ENCODE data around the gene CALB2. TPM values are rescaled to one million over a fixed set of nuclear protein-coding genes. Genes with fewer than 3 reads are reported as not detected.

The CALB2 gene
- total RNA-seq, 1 donor from 2014 or later = not detected

GRCh38 chr16:71413341-71413740 lies 54.8 kb downstream of the CALB2 start:
- DNase-seq = no peak
- intact Hi-C loops (cut with micrococcal nuclease) = no loop called here
- Mint-ChIP-seq H3K27me3 (peaks cover 36% of the 10 kb centered on the region), H3K4me1 (peaks cover 9% of the 10 kb centered on the region), H3K36me3 (ENCODE audit: low read depth) (no peaks in the 10 kb centered on the region), H3K9me3 (no peaks in the 10 kb centered on the region), H3K27ac (no peak overlapping the region), H3K4me3 (no peak overlapping the region)
- TF ChIP-seq, protein P1, sequence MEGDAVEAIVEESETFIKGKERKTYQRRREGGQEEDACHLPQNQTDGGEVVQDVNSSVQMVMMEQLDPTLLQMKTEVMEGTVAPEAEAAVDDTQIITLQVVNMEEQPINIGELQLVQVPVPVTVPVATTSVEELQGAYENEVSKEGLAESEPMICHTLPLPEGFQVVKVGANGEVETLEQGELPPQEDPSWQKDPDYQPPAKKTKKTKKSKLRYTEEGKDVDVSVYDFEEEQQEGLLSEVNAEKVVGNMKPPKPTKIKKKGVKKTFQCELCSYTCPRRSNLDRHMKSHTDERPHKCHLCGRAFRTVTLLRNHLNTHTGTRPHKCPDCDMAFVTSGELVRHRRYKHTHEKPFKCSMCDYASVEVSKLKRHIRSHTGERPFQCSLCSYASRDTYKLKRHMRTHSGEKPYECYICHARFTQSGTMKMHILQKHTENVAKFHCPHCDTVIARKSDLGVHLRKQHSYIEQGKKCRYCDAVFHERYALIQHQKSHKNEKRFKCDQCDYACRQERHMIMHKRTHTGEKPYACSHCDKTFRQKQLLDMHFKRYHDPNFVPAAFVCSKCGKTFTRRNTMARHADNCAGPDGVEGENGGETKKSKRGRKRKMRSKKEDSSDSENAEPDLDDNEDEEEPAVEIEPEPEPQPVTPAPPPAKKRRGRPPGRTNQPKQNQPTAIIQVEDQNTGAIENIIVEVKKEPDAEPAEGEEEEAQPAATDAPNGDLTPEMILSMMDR (IDR thresholded peaks at IDR 0.05) = no peak
- ATAC-seq (ENCODE audit: low read depth) = no peak
- POLR2A ChIA-PET = no interaction called here
- CTCF ChIA-PET = interaction anchor here (0.7 to 8.5 kb wide), 13 partner anchors 9 to 203 kb away, joined by 3 to 135 read pairs (median 5); partner anchors contain the start of gene ZNF23

GRCh38 chr16:71414038-71414437 lies 55.5 kb downstream of the CALB2 start:
- no peak overlapping the region for H3K27ac Mint-ChIP-seq
- TF ChIP-seq, protein P1 (IDR thresholded peaks at IDR 0.05) = no peak
- peaks cover 42% of the 10 kb centered on the region for H3K27me3 Mint-ChIP-seq
- peaks cover 9% of the 10 kb centered on the region for H3K4me1 Mint-ChIP-seq
- ATAC-seq (ENCODE audit: low read depth) (no peak), DNase-seq (no peak)
- no peak overlapping the region for H3K4me3 Mint-ChIP-seq
- intact Hi-C loops (cut with micrococcal nuclease) = no loop called here
- CTCF ChIA-PET = interaction anchor here (1.8 to 8.5 kb wide), 4 partner anchors 13 to 196 kb away, joined by 5 to 135 read pairs (median 62); no protein-coding TSS in a partner anchor
- POLR2A ChIA-PET = no interaction called here
- H3K9me3 Mint-ChIP-seq = no peaks in the 10 kb centered on the region
- H3K36me3 Mint-ChIP-seq (ENCODE audit: low read depth) = no peaks in the 10 kb centered on the region

DNA sequence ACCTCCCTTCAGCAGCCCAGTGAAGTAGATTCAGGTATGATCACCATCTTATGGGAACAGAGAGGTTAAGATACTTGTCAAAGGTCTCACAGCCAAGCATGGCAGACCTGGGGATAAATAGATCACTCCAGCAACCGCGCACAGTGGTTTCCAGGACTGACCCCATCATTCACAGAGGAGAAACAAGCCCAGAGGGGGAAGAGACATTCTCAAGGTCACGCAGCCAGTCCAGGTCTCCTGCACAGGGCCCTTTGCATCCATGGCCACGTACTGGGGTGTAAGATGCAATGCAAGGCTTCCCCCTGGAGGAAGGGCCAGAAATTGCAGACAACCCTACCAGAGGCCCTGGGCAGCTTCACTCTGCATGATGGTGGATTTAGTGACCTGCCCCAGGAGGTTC lies 63.4 kb downstream of the CALB2 start:
- Mint-ChIP-seq H3K4me3 (no peak overlapping the region), H3K4me1 (peaks cover 3% of the 10 kb centered on the region), H3K36me3 (ENCODE audit: low read depth) (no peaks in the 10 kb centered on the region), H3K9me3 (no peaks in the 10 kb centered on the region), H3K27me3 (peaks cover 42% of the 10 kb centered on the region), H3K27ac (no peak overlapping the region)
- TF ChIP-seq, protein P1 (IDR thresholded peaks at IDR 0.05) = no peak
- CTCF ChIA-PET = interaction anchor here (1.2 to 1.4 kb wide), 2 partner anchors 9 to 190 kb away, joined by 3 to 9 read pairs; no protein-coding TSS in a partner anchor
- DNase-seq (no peak), ATAC-seq (ENCODE audit: low read depth) (peak; percentile 40)
- intact Hi-C loops (cut with micrococcal nuclease) = no loop called here
- POLR2A ChIA-PET = no interaction called here

DNA sequence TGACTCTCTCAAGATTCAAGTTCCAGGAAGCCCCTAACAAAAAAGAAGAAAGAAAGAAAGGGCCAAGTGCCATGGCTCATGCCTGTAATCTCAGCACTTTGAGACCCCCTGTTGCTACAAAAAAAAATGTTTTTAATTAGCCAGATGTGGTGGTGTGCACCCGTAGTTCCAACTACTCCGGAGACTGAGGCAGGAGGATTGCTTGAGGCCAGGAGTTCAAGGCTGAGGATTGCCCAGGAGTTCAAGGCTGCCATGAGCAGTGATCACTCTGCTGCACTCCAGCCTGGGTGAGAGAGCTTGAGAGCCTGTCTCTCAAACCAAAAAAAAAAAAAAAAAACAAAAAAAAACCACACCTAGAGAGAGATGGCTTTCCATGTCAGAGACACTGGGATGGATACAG lies 64.5 kb downstream of the CALB2 start:
- Mint-ChIP-seq H3K27me3 (peaks cover 41% of the 10 kb centered on the region), H3K27ac (no peak overlapping the region)
- POLR2A ChIA-PET = no interaction called here

DNA sequence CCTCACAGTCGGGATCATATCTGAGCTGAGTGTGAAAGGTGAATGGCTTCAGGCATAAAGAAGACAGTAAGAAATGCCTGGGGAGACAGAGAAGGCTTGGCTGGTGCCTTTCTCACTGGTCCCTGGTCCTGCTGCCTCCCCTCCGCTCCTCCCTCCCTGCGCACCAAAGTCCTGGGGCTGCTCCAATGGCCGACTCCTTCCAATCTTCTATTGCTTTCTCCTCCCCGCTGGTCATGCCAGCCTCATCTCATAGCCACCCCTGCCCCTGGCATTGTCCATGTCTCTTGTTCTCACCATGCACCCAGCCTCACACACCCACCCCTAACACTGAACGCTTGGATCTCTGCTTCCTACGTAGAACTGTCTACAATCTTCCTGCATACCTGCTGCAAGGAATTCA lies 65.3 kb downstream of the CALB2 start:
- Mint-ChIP-seq H3K27ac (no peak overlapping the region), H3K36me3 (ENCODE audit: low read depth) (no peaks in the 10 kb centered on the region), H3K9me3 (peaks cover 6% of the 10 kb centered on the region), H3K4me1 (peaks cover 3% of the 10 kb centered on the region), H3K4me3 (no peak overlapping the region), H3K27me3 (peaks cover 33% of the 10 kb centered on the region)
- POLR2A ChIA-PET = no interaction called here
- ATAC-seq (ENCODE audit: low read depth) (no peak), DNase-seq (no peak)
- TF ChIP-seq, protein P1 (IDR thresholded peaks at IDR 0.05) = no peak
- CTCF ChIA-PET = no interaction called here
- intact Hi-C loops (cut with micrococcal nuclease) = no loop called here

More for the DNA sequence above, 64.5 kb downstream of the CALB2 start:
- no peaks in the 10 kb centered on the region for H3K36me3 Mint-ChIP-seq (ENCODE audit: low read depth)
- no peak overlapping the region for H3K4me3 Mint-ChIP-seq
- ATAC-seq (ENCODE audit: low read depth) (no peak), DNase-seq (no peak)
- CTCF ChIA-PET = interaction anchor here (1.4 kb wide), 1 partner anchor 188 kb away, joined by 3 read pairs; no protein-coding TSS in a partner anchor
- H3K4me1 Mint-ChIP-seq = peaks cover 3% of the 10 kb centered on the region
- TF ChIP-seq, protein P1 (IDR thresholded peaks at IDR 0.05) = no peak
- H3K9me3 Mint-ChIP-seq = peaks cover 1% of the 10 kb centered on the region
- intact Hi-C loops (cut with micrococcal nuclease) = no loop called here

All from activated B cell treated with CpG ODN at 0.5 μM for 24 hours (primary cell).